K562 (cell line): ENCODE results near the gene SPAG4. TPM values are rescaled to one million over a fixed set of nuclear protein-coding genes. Genes with fewer than 3 reads are reported as not detected.

Experiments used
- ARNT ChIP-seq, 2 experiments: fragments of 450-650 bp; IDR thresholded peaks; 2 replicates each; pipeline ENCODE4 v1.6.1; 2016; ENCODE audit warnings: mild to moderate bottlenecking in 1 of 2
- ASH1L ChIP-seq: fragments of 450-650 bp; IDR thresholded peaks from 2 replicates; pipeline ENCODE4 v1.6.1; 2018; ENCODE audit warnings: borderline replicate concordance, mild to moderate bottlenecking, low read depth; ENCODE audit not compliant: partially characterized antibody
- CHAMP1 ChIP-seq: fragments of 450-650 bp; IDR thresholded peaks from 2 replicates; pipeline ENCODE4 v1.6.1; 2016; ENCODE audit warnings: mild to moderate bottlenecking
- DPF2 ChIP-seq: fragments of 450-650 bp; IDR thresholded peaks from 2 replicates; pipeline ENCODE4 v1.6.1; 2016
- GABPB2 ChIP-seq: fragments of 250-450 bp; sonication (Bioruptor Pico); conservative IDR thresholded peaks from 2 replicates; pipeline ENCODE4 v1.5.1; 2021; ENCODE audit warnings: mild to moderate bottlenecking
- GTF2B ChIP-seq: IDR thresholded peaks from 2 replicates; pipeline ENCODE4 v1.6.1; 2011; ENCODE audit not compliant: insufficient read length; ENCODE audit errors: extremely low read depth
- MAZ ChIP-seq, 2 experiments: fragments of 450-650 bp in 1 of 2; sonication (generic) in 1 of 2; formaldehyde crosslinking; IDR thresholded peaks in 1 of 2; conservative IDR thresholded peaks in 1 of 2; 2 replicates each; pipeline versions ENCODE4 v1.4.0 to v1.5.0; 2020; ENCODE audit warnings: mild to moderate bottlenecking in 1 of 2, missing genetic modification reagents in 1 of 2
- NFE2L1 ChIP-seq: fragments of 450-650 bp; IDR thresholded peaks from 2 replicates; pipeline ENCODE4 v1.6.1; 2016; ENCODE audit warnings: missing genetic modification characterization, low read depth, mild to moderate bottlenecking, missing compliant biosample characterization, moderate library complexity, borderline replicate concordance
- NR0B1 ChIP-seq: fragments of 450-650 bp; IDR thresholded peaks from one replicate; pipeline ENCODE4 v1.6.1; 2018; ENCODE audit warnings: mild to moderate bottlenecking, moderate library complexity; ENCODE audit not compliant: partially characterized antibody
- POU5F1 ChIP-seq: fragments of 150-350 bp; IDR thresholded peaks from 2 replicates; pipeline ENCODE4 v1.6.1; 2014; ENCODE audit warnings: borderline replicate concordance, low read length, low read depth, mild to moderate bottlenecking; ENCODE audit not compliant: partially characterized antibody
- SRSF1 ChIP-seq: fragments of 200-400 bp; formaldehyde crosslinking; IDR thresholded peaks from 2 replicates; pipeline ENCODE4 v1.6.1; 2017; ENCODE audit warnings: mild to moderate bottlenecking, low read depth, low read length, moderate library complexity
- TGIF2 ChIP-seq: sonication (generic); formaldehyde crosslinking; IDR thresholded peaks from 2 replicates; pipeline ENCODE4 v1.8.1; 2022; ENCODE audit warnings: mild to moderate bottlenecking, missing genetic modification reagents, moderate library complexity
- TRIM24 ChIP-seq, 2 experiments: fragments of 450-650 bp; IDR thresholded peaks; 2 replicates each; pipeline ENCODE4 v1.6.1; 2016
- ZNF354B ChIP-seq: fragments of 250-450 bp; sonication (Bioruptor Pico); IDR thresholded peaks from 2 replicates; pipeline ENCODE4 v1.4.0; 2020
- ZNF609 ChIP-seq: sonication (generic); formaldehyde crosslinking; IDR thresholded peaks from 2 replicates; pipeline ENCODE4 v1.8.1; 2023; ENCODE audit warnings: missing genetic modification reagents, mild to moderate bottlenecking, borderline replicate concordance
- ZNF75A ChIP-seq: fragments of 450-650 bp; formaldehyde crosslinking; IDR thresholded peaks from 2 replicates; pipeline ENCODE4 v1.4.0; 2020; ENCODE audit warnings: mild to moderate bottlenecking
- polyA plus RNA-seq, 8 experiments: library from polyadenylated mRNA; depleted of rRNA in 4 of 8; stranded (reverse) in 5 of 8; unstranded in 3 of 8; fragments of >200 nt; fragmentation: Nextera tagmentation in 2 of 8; fragmentation: Illumina TruSeq in 1 of 8; extraction: Ambion mirVana in 2 of 8; extraction: Trizol in 1 of 8; gene quantifications; 2 replicates each; pipeline versions ENCODE4 v1.2.1 to v1.2.3, GENCODE V29; 2011 to 2014; ENCODE audit warnings: inconsistent platforms in 1 of 8, missing spikeins in 1 of 8
- total RNA-seq, 7 experiments: library from RNA; depleted of rRNA in 6 of 7; stranded (reverse); fragments of >200 nt in 6 of 7; fragmentation: Illumina TruSeq in 2 of 7; extraction: Trizol in 2 of 7; gene quantifications; 2 replicates each; pipeline versions ENCODE4 v1.2.1 to v1.2.3, GENCODE V29; 2011 to 2021; ENCODE audit warnings: low replicate concordance in 1 of 7

Gene SPAG4
- total and polyA plus RNA-seq, 9 of the 15 experiments (the other 6 are each of a cell fraction or from before 2014, with no cell fraction given): 1.6 to 11.4 (median 4.6) TPM

GRCh38 chr20:35616465-35617396, 1.1 kb downstream of the SPAG4 start (continued):
- TF ChIP-seq NR0B1: no peak
- TF ChIP-seq CHAMP1: no peak
- TF ChIP-seq GABPB2: no peak
- no peak for TF ChIP-seq NFE2L1 (tag)
- TF ChIP-seq GTF2B: no peak
- TF ChIP-seq DPF2: peak; percentile 67
- no peak for TF ChIP-seq SRSF1
- peak; percentile 20 to 39; a peak in 2 of 4 replicates for TF ChIP-seq MAZ (CRISPR knock-in tag; conservative IDR thresholded peaks at IDR 0.05 in 1 of 2, IDR thresholded peaks at IDR 0.05 in 1 of 2)
- TF ChIP-seq POU5F1: no peak
- no peak for TF ChIP-seq ZNF609
- no peak for TF ChIP-seq ZNF75A
- TF ChIP-seq TGIF2: no peak; the same call in 1 of the 2 replicates
- TF ChIP-seq ZNF354B: no peak
- no peak for TF ChIP-seq ASH1L
- peak in 1 of 2 experiments; percentile 71; a peak in 2 of 4 replicates for TF ChIP-seq TRIM24 (IDR thresholded peaks at IDR 0.05)
- peak in 1 of 2 experiments; percentile 40; a peak in 2 of 4 replicates for TF ChIP-seq ARNT (IDR thresholded peaks at IDR 0.05)
